Endothelial cell of umbilical vein (primary cell): ENCODE data around the gene FAM114A1. TPM values are rescaled to one million over a fixed set of nuclear protein-coding genes. Genes with fewer than 3 reads are reported as not detected.

Experiments used
- BruUV-seq: library from RNA; stranded (reverse); fragments of 400-500 nt; replicated peaks from 2 replicates; lab custom pipeline; 2021; lab: Mats Ljungman, UMichigan
- CTCF ChIA-PET: fragments of 300-600, 350-600 bp; sonication (Branson Sonifier 250); formaldehyde crosslinking; loops from one replicate; lab custom pipeline; 2021; ENCODE audit warnings: antibody characterized with exemption, inconsistent platforms; lab: Charles Lee
- POLR2A ChIA-PET: fragments of 300-600, 350-600 bp; sonication (Branson Sonifier 250); formaldehyde crosslinking; loops from one replicate; lab custom pipeline; 2021; ENCODE audit warnings: antibody characterized with exemption, inconsistent platforms; lab: Charles Lee
- DNase-seq: peaks from one replicate; pipeline ENCODE4 v3.0.0-alpha.2; 2011; ENCODE audit warnings: low read depth, low spot score
- FAIRE-seq: peaks from 2 replicates; lab custom pipeline; 2011; peaks lifted over from hg19 to GRCh38; lab: Jason Lieb, UNC
- H2AFZ ChIP-seq: 2 replicates; pipeline ENCODE4 v1.6.0; 2012; ENCODE audit warnings: low read depth, low read length, control low read depth, inconsistent platforms
- H3K27ac ChIP-seq: 2 replicates; pipeline ENCODE4 v1.5.1; 2011; ENCODE audit warnings: low read depth, mild to moderate bottlenecking, control low read depth, low read length, moderate library complexity; ENCODE audit not compliant: insufficient read depth
- H3K27me3 ChIP-seq, 2 experiments: 2 replicates each; pipeline versions ENCODE4 v1.6.0 to v1.6.1; 2011; ENCODE audit warnings: low read length in 2 of 2, mixed read lengths in 1 of 2; ENCODE audit not compliant: control insufficient read depth in 2 of 2, insufficient read depth in 2 of 2
- H3K36me3 ChIP-seq, 2 experiments: 2 replicates in 1 of 2; 3 replicates in 1 of 2; pipeline ENCODE4 v1.5.1; 2011; ENCODE audit warnings: low read length in 2 of 2, mild to moderate bottlenecking in 1 of 2, moderate library complexity in 1 of 2; ENCODE audit not compliant: control insufficient read depth in 2 of 2, insufficient read depth in 2 of 2; ENCODE audit errors: extremely low read depth in 1 of 2
- H3K4me1 ChIP-seq: 3 replicates; pipeline ENCODE4 v1.5.1; 2011; ENCODE audit warnings: mild to moderate bottlenecking, low read length; ENCODE audit not compliant: control insufficient read depth, insufficient read depth; ENCODE audit errors: extremely low read depth
- H3K4me2 ChIP-seq: 2 replicates; pipeline ENCODE4 v1.6.1; 2011; ENCODE audit warnings: low read length, control low read depth, mixed read lengths; ENCODE audit not compliant: insufficient read depth
- H3K4me3 ChIP-seq, 3 experiments: fragments of 200-600 bp in 1 of 3; sonication (generic), shearing (Covaris generic) in 1 of 3; replicated peaks in 1 of 3; 2 replicates each; pipeline ENCODE4 v1.5.1; 2011 to 2016; ENCODE audit warnings: control low read depth in 3 of 3, low read length in 3 of 3, mild to moderate bottlenecking in 2 of 3, inconsistent platforms in 1 of 3, low read depth in 1 of 3, moderate library complexity in 1 of 3; ENCODE audit not compliant: insufficient read depth in 1 of 3
- H3K79me2 ChIP-seq: 2 replicates; pipeline ENCODE4 v1.6.0; 2012; ENCODE audit warnings: low read length, inconsistent platforms; ENCODE audit not compliant: control insufficient read depth, insufficient read depth
- H3K9ac ChIP-seq: replicated peaks from 2 replicates; pipeline ENCODE3; 2011; ENCODE audit warnings: low read length, control low read depth; ENCODE audit not compliant: insufficient read depth; ENCODE audit errors: extremely low read depth
- H3K9me1 ChIP-seq: replicated peaks from 3 replicates; pipeline ENCODE4 v1.6.0; 2011; ENCODE audit warnings: mild to moderate bottlenecking, low read length; ENCODE audit not compliant: control insufficient read depth, insufficient read depth; ENCODE audit errors: extremely low read depth
- H3K9me3 ChIP-seq: replicated peaks from 2 replicates; pipeline ENCODE4 v1.5.1; 2012; ENCODE audit warnings: low read length, inconsistent platforms; ENCODE audit not compliant: control insufficient read depth, insufficient read depth
- H4K20me1 ChIP-seq: replicated peaks from 2 replicates; pipeline ENCODE3; 2011; ENCODE audit warnings: mild to moderate bottlenecking, low read length; ENCODE audit not compliant: control insufficient read depth, insufficient read depth; ENCODE audit errors: extremely low read depth
- EZH2 ChIP-seq: IDR thresholded peaks from 2 replicates; pipeline ENCODE4 v1.6.1; 2012; ENCODE audit warnings: borderline replicate concordance, low read depth, mild to moderate bottlenecking, moderate library complexity, low read length, inconsistent platforms; ENCODE audit not compliant: severe bottlenecking
- FOS ChIP-seq: IDR thresholded peaks from 2 replicates; pipeline ENCODE4 v1.6.1; 2011; ENCODE audit warnings: mild to moderate bottlenecking, low read length, moderate library complexity, borderline replicate concordance; ENCODE audit not compliant: insufficient read depth
- GATA2 ChIP-seq: IDR thresholded peaks from 2 replicates; pipeline ENCODE4 v1.7.0; 2011; ENCODE audit warnings: low read depth, mild to moderate bottlenecking, moderate library complexity, mixed read lengths, low read length; ENCODE audit not compliant: insufficient read length, insufficient read depth
- JUN ChIP-seq: IDR thresholded peaks from 2 replicates; pipeline ENCODE4 v1.6.1; 2011; ENCODE audit warnings: borderline replicate concordance, low read depth; ENCODE audit not compliant: insufficient read length, insufficient read depth
- MAX ChIP-seq: IDR thresholded peaks from 2 replicates; pipeline ENCODE4 v1.6.1; 2011; ENCODE audit not compliant: insufficient read depth, insufficient read length
- MYC ChIP-seq: IDR thresholded peaks from one replicate; pipeline ENCODE4 v1.6.1; 2011; ENCODE audit warnings: mild to moderate bottlenecking, low read depth, low read length
- POLR2A ChIP-seq: IDR thresholded peaks from 2 replicates; pipeline ENCODE4 v1.6.1; 2012; ENCODE audit warnings: low read depth, mild to moderate bottlenecking, control low read depth, low read length
- POLR2AphosphoS5 ChIP-seq: IDR thresholded peaks from 2 replicates; pipeline ENCODE4 v1.6.1; 2012; ENCODE audit warnings: low read depth, mild to moderate bottlenecking, control low read depth, low read length, moderate library complexity; ENCODE audit not compliant: insufficient read depth
- dilution Hi-C: fragments of 300-500 bp; cut with MboI; formaldehyde crosslinking; loops from one replicate; pipeline ENCODE4 v1.15.0; 2019; ENCODE audit warnings: low sequenced_read_pairs; ENCODE audit not compliant: extremely low pct_ligation_motif_present
- intact Hi-C: fragments of 100-400 bp; cut with micrococcal nuclease; formaldehyde crosslinking; loops from one replicate; pipeline ENCODE4 v1.10.0; 2022
- polyA plus RNA-seq, 4 experiments: library from polyadenylated mRNA; depleted of rRNA in 3 of 4; stranded (reverse) in 3 of 4; unstranded in 1 of 4; fragments of >200 nt; gene quantifications; 2 replicates each; pipeline versions ENCODE4 v1.2.1 to v1.2.3, GENCODE V29; 2011 to 2012; ENCODE audit warnings: missing spikeins in 1 of 4
- total RNA-seq: library from RNA; stranded (reverse); gene quantifications from 2 replicates; pipeline ENCODE4 v1.2.3, GENCODE V29; 2021
- TF ChIP-seq, protein P1 (sequence below), 2 donors: IDR thresholded peaks; 1 replicate in 1 of 2; 2 replicates in 1 of 2; pipeline ENCODE4 v1.5.1; 2011; ENCODE audit warnings: low read length in 2 of 2, mild to moderate bottlenecking in 2 of 2, moderate library complexity in 2 of 2, control low read depth in 1 of 2, inconsistent platforms in 1 of 2, low read depth in 1 of 2; ENCODE audit not compliant: insufficient read depth in 1 of 2; ENCODE audit errors: extremely low read depth in 1 of 2

Gene FAM114A1
- total and polyA plus RNA-seq, 2 donors (not counting 3 experiments of a cell fraction or from before 2014, with no cell fraction given), result 99.2 to 118 TPM

DNA sequence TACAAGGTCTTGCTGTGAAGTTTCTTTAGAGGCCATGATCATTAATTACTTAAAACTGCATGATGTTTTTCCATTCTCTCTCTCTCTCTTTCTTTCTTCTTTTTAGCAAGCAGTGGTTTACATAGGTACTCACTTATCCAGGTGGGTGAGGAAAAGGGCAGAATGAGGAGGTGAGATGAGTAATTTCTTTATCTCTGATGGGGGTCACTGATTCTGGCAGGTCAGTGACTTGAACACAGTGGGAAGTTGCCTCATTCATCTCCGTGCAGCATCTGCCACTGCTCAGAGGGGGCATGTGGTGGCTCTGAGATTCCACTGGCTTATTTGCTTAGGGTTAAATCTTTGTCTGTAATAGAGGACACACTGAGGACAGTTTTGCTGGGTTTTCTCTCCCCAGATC lies 62.6 kb downstream of the FAM114A1 start:
- no peak overlapping the region for H3K9ac ChIP-seq
- H4K20me1 ChIP-seq, result no peaks in the 10 kb centered on the region
- dilution Hi-C loops, result no loop called here
- no peak for DNase-seq
- H2AFZ ChIP-seq, result no peak overlapping the region
- H3K79me2 ChIP-seq, result no peaks in the 10 kb centered on the region
- no peaks in the 10 kb centered on the region for H3K27me3 ChIP-seq
- no peak for FAIRE-seq
- intact Hi-C loops, result loop anchor here (5.0 kb wide), 1 partner anchor 112 kb away; no protein-coding TSS in a partner anchor
- H3K36me3 ChIP-seq, result peaks cover 8 to 38% of the 10 kb centered on the region in 2 experiments
- ChIA-PET POLR2A (no interaction called here), CTCF (no interaction called here)
- H3K9me3 ChIP-seq, result no peaks in the 10 kb centered on the region
- no peaks in the 10 kb centered on the region for H3K4me1 ChIP-seq
- no peaks in the 10 kb centered on the region for H3K9me1 ChIP-seq
- H3K4me2 ChIP-seq, result no peak overlapping the region
- H3K27ac ChIP-seq, result no peak overlapping the region
- TF ChIP-seq MAX, result no peak
- no peak for TF ChIP-seq GATA2
- TF ChIP-seq, protein P1, sequence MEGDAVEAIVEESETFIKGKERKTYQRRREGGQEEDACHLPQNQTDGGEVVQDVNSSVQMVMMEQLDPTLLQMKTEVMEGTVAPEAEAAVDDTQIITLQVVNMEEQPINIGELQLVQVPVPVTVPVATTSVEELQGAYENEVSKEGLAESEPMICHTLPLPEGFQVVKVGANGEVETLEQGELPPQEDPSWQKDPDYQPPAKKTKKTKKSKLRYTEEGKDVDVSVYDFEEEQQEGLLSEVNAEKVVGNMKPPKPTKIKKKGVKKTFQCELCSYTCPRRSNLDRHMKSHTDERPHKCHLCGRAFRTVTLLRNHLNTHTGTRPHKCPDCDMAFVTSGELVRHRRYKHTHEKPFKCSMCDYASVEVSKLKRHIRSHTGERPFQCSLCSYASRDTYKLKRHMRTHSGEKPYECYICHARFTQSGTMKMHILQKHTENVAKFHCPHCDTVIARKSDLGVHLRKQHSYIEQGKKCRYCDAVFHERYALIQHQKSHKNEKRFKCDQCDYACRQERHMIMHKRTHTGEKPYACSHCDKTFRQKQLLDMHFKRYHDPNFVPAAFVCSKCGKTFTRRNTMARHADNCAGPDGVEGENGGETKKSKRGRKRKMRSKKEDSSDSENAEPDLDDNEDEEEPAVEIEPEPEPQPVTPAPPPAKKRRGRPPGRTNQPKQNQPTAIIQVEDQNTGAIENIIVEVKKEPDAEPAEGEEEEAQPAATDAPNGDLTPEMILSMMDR (IDR thresholded peaks at IDR 0.05; ENCODE audit: extremely low read depth in 1 of 2, insufficient read depth in 1 of 2, low read depth in 1 of 2, low read length in 2 of 2), result no peak
- no peak for TF ChIP-seq FOS
- no peak for TF ChIP-seq MYC
- no peak for TF ChIP-seq JUN
- no peak for TF ChIP-seq POLR2A
- TF ChIP-seq EZH2, result no peak
- TF ChIP-seq POLR2AphosphoS5, result no peak
- no peak overlapping the region for H3K4me3 ChIP-seq
- no TSS peak for BruUV-seq
